Hematopoietic multipotent progenitor cell (in vitro differentiated cells): Measurements from ENCODE around the gene IL3RA. TPM values are rescaled to one million over a fixed set of nuclear protein-coding genes. Genes with fewer than 3 reads are reported as not detected.
"Not testable (repeated sequence)": the region's sequence is repeated elsewhere in the genome, so short reads cannot be mapped to it uniquely, and the experiment has no call there.

Experiments used
- DNase-seq, 3 donors: peaks; one replicate each; pipeline ENCODE4 v3.0.0-alpha.2; 2011 to 2015; ENCODE audit warnings: low read depth in 2 of 3, low spot score in 2 of 3
- total RNA-seq: library from RNA; depleted of rRNA; stranded (reverse); fragments of >200 nt; gene quantifications from one replicate; pipeline ENCODE4 v1.2.3, GENCODE V29; 2012

IL3RA gene
- total RNA-seq, 1 donor = 23.4 TPM

- DNase-seq = no peak
Measured at GRCh38 chrX:1327651-1328304, 8.8 kb upstream of the IL3RA start.

GRCh38 chrX:1330605-1331004 is 6.0 kb upstream of the IL3RA start:
- no peak for DNase-seq

GRCh38 chrX:1332433-1332832 is 4.2 kb upstream of the IL3RA start:
- not testable (repeated sequence) for DNase-seq

- no peak for DNase-seq
Measured at GRCh38 chrX:1334854-1335253, 1.7 kb upstream of the IL3RA start.

GRCh38 chrX:1336948-1337779 is 579 bp downstream of the IL3RA start:
- DNase-seq = peak in 2 of 3 donors; percentile 41 to 52

GRCh38 chrX:1341545-1342184 is 5.1 kb downstream of the IL3RA start:
- no peak for DNase-seq

- DNase-seq = not testable (repeated sequence)
Measured at GRCh38 chrX:1349606-1350005, 13.0 kb downstream of the IL3RA start.

GRCh38 chrX:1351981-1352714 is 15.6 kb downstream of the IL3RA start:
- no peak for DNase-seq

- no peak for DNase-seq
Measured at GRCh38 chrX:1354036-1355019, 17.7 kb downstream of the IL3RA start.

- no peak for DNase-seq
Measured at GRCh38 chrX:1355131-1356046, 18.8 kb downstream of the IL3RA start.

- DNase-seq = no peak
Measured at GRCh38 chrX:1357993-1358392, 21.4 kb downstream of the IL3RA start.

GRCh38 chrX:1358793-1359476 is 22.4 kb downstream of the IL3RA start:
- DNase-seq = no peak

GRCh38 chrX:1359477-1359873 is 22.9 kb downstream of the IL3RA start:
- no peak for DNase-seq

GRCh38 chrX:1360171-1360570 is 23.6 kb downstream of the IL3RA start:
- DNase-seq = no peak

GRCh38 chrX:1361275-1361674 is 24.7 kb downstream of the IL3RA start:
- no peak for DNase-seq

GRCh38 chrX:1361910-1362309 is 25.3 kb downstream of the IL3RA start:
- no peak for DNase-seq

- DNase-seq = not testable (repeated sequence)
Measured at GRCh38 chrX:1366363-1366762, 29.8 kb downstream of the IL3RA start.

- DNase-seq = no peak
Measured at GRCh38 chrX:1368385-1368698, 31.8 kb downstream of the IL3RA start.
